ENCODE results near the gene SMPDL3A.

SMPDL3A gene

GRCh38 chr6:122818866-122819265, 29.8 kb downstream of the SMPDL3A start:
- no peaks in the 10 kb centered on the region for H4K20me1 ChIP-seq
- no peak overlapping the region for H3K4me3 ChIP-seq
- TF ChIP-seq Cebpa-rat (IDR thresholded peaks at IDR 0.05), result no peak
- no peaks in the 10 kb centered on the region for H3K27me3 ChIP-seq
- H3K9ac ChIP-seq, result no peak overlapping the region
- H3K9me3 ChIP-seq, result no peaks in the 10 kb centered on the region
- H3K27ac ChIP-seq, result no peak overlapping the region
- H3K4me1 ChIP-seq, result no peaks in the 10 kb centered on the region
- H3K36me3 ChIP-seq, result no peaks in the 10 kb centered on the region
- H3K4me2 ChIP-seq, result no peak overlapping the region

- Histone ChIP-seq H3K27ac (no peak overlapping the region), H4K20me1 (no peaks in the 10 kb centered on the region), H3K4me2 (no peak overlapping the region), H3K9me3 (no peaks in the 10 kb centered on the region), H3K9ac (no peak overlapping the region), H3K36me3 (no peaks in the 10 kb centered on the region), H3K27me3 (no peaks in the 10 kb centered on the region), H3K4me1 (no peaks in the 10 kb centered on the region), H3K4me3 (no peak overlapping the region)
- no peak for TF ChIP-seq Cebpa-rat (IDR thresholded peaks at IDR 0.05)
Measured at GRCh38 chr6:122821095-122821494, 32.0 kb downstream of the SMPDL3A start.

GRCh38 chr6:122825163-122825562, 36.1 kb downstream of the SMPDL3A start:
- no peaks in the 10 kb centered on the region for H3K27me3 ChIP-seq
- H3K4me2 ChIP-seq, result no peak overlapping the region
- H4K20me1 ChIP-seq, result no peaks in the 10 kb centered on the region
- H3K9me3 ChIP-seq, result no peaks in the 10 kb centered on the region
- no peak overlapping the region for H3K4me3 ChIP-seq
- no peak for TF ChIP-seq Cebpa-rat (IDR thresholded peaks at IDR 0.05)
- H3K36me3 ChIP-seq, result no peaks in the 10 kb centered on the region
- H3K9ac ChIP-seq, result no peak overlapping the region
- H3K4me1 ChIP-seq, result no peaks in the 10 kb centered on the region
- H3K27ac ChIP-seq, result no peak overlapping the region

GRCh38 chr6:122829456-122829855, 40.4 kb downstream of the SMPDL3A start:
- Histone ChIP-seq H3K4me1 (no peaks in the 10 kb centered on the region), H3K9ac (no peak overlapping the region), H4K20me1 (no peaks in the 10 kb centered on the region), H3K9me3 (no peaks in the 10 kb centered on the region), H3K36me3 (no peaks in the 10 kb centered on the region), H3K4me2 (no peak overlapping the region), H3K27ac (no peak overlapping the region), H3K27me3 (no peaks in the 10 kb centered on the region), H3K4me3 (no peak overlapping the region)
- no peak for TF ChIP-seq Cebpa-rat (IDR thresholded peaks at IDR 0.05)

DNA sequence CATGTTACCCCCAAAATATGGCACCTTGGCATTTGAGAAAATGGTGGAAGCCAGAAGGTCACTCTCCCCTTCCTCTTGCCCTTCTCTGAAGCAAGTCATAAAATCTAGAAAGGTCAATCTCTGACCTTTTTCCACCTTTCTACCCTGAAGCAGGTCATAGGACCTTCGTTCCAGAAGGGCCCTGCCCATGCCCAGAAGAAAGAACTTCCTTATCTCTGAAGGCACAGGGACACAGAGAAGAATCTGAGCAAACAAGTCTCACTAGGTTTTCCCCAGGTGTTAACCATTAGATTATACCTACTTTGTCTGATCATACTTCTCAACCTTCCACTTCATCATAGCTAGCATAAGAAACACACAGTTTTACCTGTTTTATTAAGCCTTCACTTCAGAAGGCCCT, 42.5 kb downstream of the SMPDL3A start:
- no peaks in the 10 kb centered on the region for H3K27me3 ChIP-seq

GRCh38 chr6:122832459-122832858, 43.4 kb downstream of the SMPDL3A start:
- Histone ChIP-seq H4K20me1 (no peaks in the 10 kb centered on the region), H3K9ac (no peak overlapping the region), H3K4me3 (no peak overlapping the region)

More for the DNA sequence above, 42.5 kb downstream of the SMPDL3A start:
- Histone ChIP-seq H3K9ac (no peak overlapping the region), H3K4me2 (no peak overlapping the region), H4K20me1 (no peaks in the 10 kb centered on the region), H3K4me3 (no peak overlapping the region), H3K9me3 (no peaks in the 10 kb centered on the region), H3K36me3 (no peaks in the 10 kb centered on the region), H3K4me1 (no peaks in the 10 kb centered on the region), H3K27ac (no peak overlapping the region)
- TF ChIP-seq Cebpa-rat (IDR thresholded peaks at IDR 0.05), result no peak

DNA sequence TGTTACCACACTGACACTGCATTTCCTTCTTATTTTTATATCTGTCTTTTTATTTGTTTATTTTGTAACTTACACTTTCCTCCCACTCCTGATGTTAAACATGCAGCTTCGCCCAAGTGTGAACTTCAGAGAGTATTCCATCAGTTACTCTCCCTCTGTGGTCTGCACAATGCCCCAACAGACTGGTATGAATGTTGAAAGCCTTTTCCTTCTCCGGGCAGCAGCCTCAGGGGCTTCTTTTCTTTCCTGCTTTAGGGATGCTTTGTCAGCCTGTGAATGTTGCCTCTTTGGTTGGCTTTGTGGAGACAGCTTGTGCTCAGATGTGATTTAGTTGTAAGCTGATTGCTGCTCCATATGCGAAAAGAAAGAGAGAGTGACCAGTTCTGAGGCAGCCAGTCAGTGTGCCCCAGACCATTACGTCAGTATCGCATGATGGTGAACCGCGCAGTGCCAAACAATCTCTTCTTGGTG, 44.0 kb downstream of the SMPDL3A start:
- Histone ChIP-seq H3K4me1 (no peaks in the 10 kb centered on the region), H3K27me3 (no peaks in the 10 kb centered on the region), H3K9ac (no peak overlapping the region), H3K36me3 (no peaks in the 10 kb centered on the region), H3K9me3 (no peaks in the 10 kb centered on the region), H3K4me2 (no peak overlapping the region), H3K27ac (no peak overlapping the region), H3K4me3 (no peak overlapping the region), H4K20me1 (no peaks in the 10 kb centered on the region)
- TF ChIP-seq Cebpa-rat (IDR thresholded peaks at IDR 0.05), result no peak

More at GRCh38 chr6:122832459-122832858, 43.4 kb downstream of the SMPDL3A start:
- no peaks in the 10 kb centered on the region for H3K4me1 ChIP-seq
- TF ChIP-seq Cebpa-rat (IDR thresholded peaks at IDR 0.05), result no peak
- H3K9me3 ChIP-seq, result no peaks in the 10 kb centered on the region
- H3K36me3 ChIP-seq, result no peaks in the 10 kb centered on the region
- no peak overlapping the region for H3K4me2 ChIP-seq
- H3K27ac ChIP-seq, result no peak overlapping the region
- H3K27me3 ChIP-seq, result no peaks in the 10 kb centered on the region

- Histone ChIP-seq H3K4me2 (no peak overlapping the region), H3K9ac (no peak overlapping the region), H3K36me3 (no peaks in the 10 kb centered on the region), H3K4me1 (no peaks in the 10 kb centered on the region), H3K27ac (no peak overlapping the region), H3K27me3 (no peaks in the 10 kb centered on the region), H3K9me3 (no peaks in the 10 kb centered on the region), H4K20me1 (no peaks in the 10 kb centered on the region), H3K4me3 (no peak overlapping the region)
- no peak for TF ChIP-seq Cebpa-rat (IDR thresholded peaks at IDR 0.05)
Measured at GRCh38 chr6:122838060-122838780, 49.2 kb downstream of the SMPDL3A start.

GRCh38 chr6:122839472-122839871, 50.4 kb downstream of the SMPDL3A start:
- Histone ChIP-seq H3K4me2 (no peak overlapping the region), H3K9ac (no peak overlapping the region), H3K27me3 (no peaks in the 10 kb centered on the region), H3K9me3 (no peaks in the 10 kb centered on the region), H3K4me1 (no peaks in the 10 kb centered on the region), H3K36me3 (no peaks in the 10 kb centered on the region), H3K27ac (no peak overlapping the region), H4K20me1 (no peaks in the 10 kb centered on the region), H3K4me3 (no peak overlapping the region)
- TF ChIP-seq Cebpa-rat (IDR thresholded peaks at IDR 0.05), result no peak

DNA sequence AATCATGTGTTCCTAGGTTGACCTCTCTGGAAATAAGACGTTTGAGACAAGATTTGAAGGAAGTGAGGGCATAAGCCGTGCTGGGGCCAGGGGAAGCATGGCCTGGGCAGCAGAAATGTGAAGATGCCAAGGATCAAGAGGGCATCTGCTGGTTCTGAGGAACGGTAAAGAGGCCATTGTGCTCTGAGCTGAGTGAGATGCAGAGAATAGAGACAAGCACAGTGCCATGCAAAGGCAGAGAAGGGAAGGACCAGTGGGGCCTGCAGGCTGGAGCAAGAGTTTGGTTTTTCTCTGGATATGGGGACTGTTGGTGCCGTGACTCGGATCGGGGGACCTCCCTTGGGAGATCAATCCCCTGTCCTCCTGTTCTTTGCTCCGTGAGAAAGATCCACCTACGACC, 50.8 kb downstream of the SMPDL3A start:
- Histone ChIP-seq H4K20me1 (no peaks in the 10 kb centered on the region), H3K9ac (no peak overlapping the region), H3K4me3 (no peak overlapping the region), H3K4me2 (no peak overlapping the region), H3K36me3 (no peaks in the 10 kb centered on the region), H3K9me3 (no peaks in the 10 kb centered on the region), H3K27me3 (no peaks in the 10 kb centered on the region), H3K27ac (no peak overlapping the region), H3K4me1 (no peaks in the 10 kb centered on the region)
- TF ChIP-seq Cebpa-rat (IDR thresholded peaks at IDR 0.05), result no peak

Measured in BLaER1 (cell line).